ENCODE data around the gene TREML1.
A peak's percentile ranks its signal among the peaks of the same experiment; 100 is the strongest.

Gene TREML1

GRCh38 chr6:41167173-41167963, 13.2 kb upstream of the TREML1 start:
- H3K4me3 ChIP-seq (ENCODE audit: low read length): no peak overlapping the region
- no peak for DNase-seq (ENCODE audit: low read depth)

GRCh38 chr6:41164551-41165120, 10.5 kb upstream of the TREML1 start:
- TF ChIP-seq CTCF (conservative IDR thresholded peaks at IDR 0.05; ENCODE audit: low read length): no peak
- H3K4me3 ChIP-seq (ENCODE audit: low read length): no peak overlapping the region
- peak; percentile 15 for DNase-seq (ENCODE audit: low read depth)

More at GRCh38 chr6:41167173-41167963, 13.2 kb upstream of the TREML1 start:
- TF ChIP-seq CTCF (conservative IDR thresholded peaks at IDR 0.05; ENCODE audit: low read length): no peak

- no peak for TF ChIP-seq CTCF (conservative IDR thresholded peaks at IDR 0.05; ENCODE audit: low read length)
- no peak overlapping the region for H3K4me3 ChIP-seq (ENCODE audit: low read length)
- no peak for DNase-seq (ENCODE audit: low read depth)
These were observed 9.2 kb upstream of the TREML1 start for GRCh38 chr6:41163419-41163717.

DNA sequence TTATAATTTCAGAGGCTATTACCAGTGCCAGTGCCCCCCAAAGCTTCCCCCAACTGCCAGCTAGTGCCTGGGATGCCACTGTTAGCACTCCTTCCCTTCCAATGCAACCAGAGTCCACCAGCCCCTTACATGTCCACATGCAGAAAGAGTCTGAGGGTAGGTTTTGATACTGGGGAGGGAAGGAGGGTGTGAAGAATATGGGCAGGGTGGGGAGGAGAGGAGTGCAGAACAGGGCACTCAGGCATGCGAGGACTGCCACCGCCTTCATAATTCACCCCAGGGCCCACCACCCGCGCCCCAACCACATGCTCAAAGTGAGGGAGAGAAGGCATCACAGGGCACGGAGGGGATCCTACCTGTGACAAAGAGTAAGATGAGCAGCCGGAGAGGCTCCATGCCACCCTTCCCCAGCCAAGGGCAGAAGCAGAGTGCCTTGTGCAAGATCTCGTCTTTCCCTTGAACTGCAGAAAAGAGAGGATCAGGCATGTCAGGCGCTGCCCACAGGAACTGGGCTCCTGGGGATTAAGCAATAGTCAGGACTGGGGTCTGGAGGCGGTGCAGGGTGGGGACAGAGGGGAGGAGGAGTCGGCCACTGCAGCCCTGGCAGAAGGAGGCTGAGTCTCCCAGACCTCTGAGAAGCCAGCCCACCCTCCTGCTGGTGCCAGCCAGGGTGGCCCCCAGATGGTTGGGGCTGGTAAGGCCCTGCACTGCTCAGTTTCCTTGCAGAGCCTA, 8.7 kb upstream of the TREML1 start, which contains the start of gene TREM2:
Gene TREM2, minus strand, starts transcription at position 430 of the 732 bp plus-strand sequence. Its CDS starts 34 bp downstream, at position 396.
- no peak for TF ChIP-seq CTCF (conservative IDR thresholded peaks at IDR 0.05; ENCODE audit: low read length)
- no peak within 1 kb of the TSS for H3K4me3 ChIP-seq (ENCODE audit: low read length)

GRCh38 chr6:41161851-41162552, 7.9 kb upstream of the TREML1 start:
- no peak overlapping the region for H3K4me3 ChIP-seq (ENCODE audit: low read length)
- DNase-seq (ENCODE audit: low read depth): no peak
- TF ChIP-seq CTCF (conservative IDR thresholded peaks at IDR 0.05; ENCODE audit: low read length): no peak

More for the DNA sequence above, 8.7 kb upstream of the TREML1 start, which contains the start of gene TREM2:
- DNase-seq (ENCODE audit: low read depth): no peak

DNA sequence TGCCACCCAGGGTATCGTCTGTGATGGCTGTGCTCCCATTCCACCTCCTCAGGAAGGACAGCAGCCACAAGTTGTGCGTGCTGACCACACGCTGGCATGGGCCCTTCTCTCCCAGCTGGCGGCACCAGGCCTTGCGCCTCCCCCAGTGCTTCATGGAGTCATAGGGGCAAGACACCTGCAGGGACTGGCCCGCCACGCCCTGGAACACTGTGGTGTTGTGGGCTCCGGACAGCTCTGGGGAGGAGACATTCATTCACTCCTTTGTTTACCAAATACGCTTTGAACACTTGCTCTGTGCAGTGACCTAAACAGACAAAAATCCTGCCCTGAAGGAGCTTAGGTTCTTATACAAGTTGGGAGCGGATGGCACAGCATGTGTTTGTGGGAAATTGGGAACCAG, 7.2 kb upstream of the TREML1 start:
- no peak for TF ChIP-seq CTCF (conservative IDR thresholded peaks at IDR 0.05; ENCODE audit: low read length)
- no peak for DNase-seq (ENCODE audit: low read depth)
- no peak overlapping the region for H3K4me3 ChIP-seq (ENCODE audit: low read length)

All from AG10803 (cell line).